K562 (cell line): ENCODE data around the gene SLC38A1. TPM values are rescaled to one million over a fixed set of nuclear protein-coding genes. Genes with fewer than 3 reads are reported as not detected.

Source experiments
- ATAC-seq: fragments of 200-7000 bp; cut with Tn5 transposase; 3 replicates; pipeline ENCODE4 v1.9.1; 2020; ENCODE audit warnings: moderate library complexity
- BruUV-seq: library from RNA; stranded (reverse); fragments of 400-500 nt; replicated peaks from 2 replicates; lab custom pipeline; 2021; lab: Mats Ljungman, UMichigan
- CTCF ChIA-PET: fragments of 300-600 bp; formaldehyde crosslinking; extraction: SDS; loops from one replicate; lab custom pipeline; 2021; ENCODE audit warnings: low intra/inter-chr PET ratio; lab: Yijun Ruan, JAX
- POLR2A ChIA-PET: fragments of 300-600, 350-650 bp; sonication (Branson Sonifier 250); formaldehyde crosslinking; extraction: SDS; loops from one replicate; lab custom pipeline; 2021; ENCODE audit warnings: antibody characterized with exemption, inconsistent platforms; lab: Yijun Ruan, JAX
- DNase-seq, 4 experiments: peaks; one replicate each; pipeline versions ENCODE4 v3.0.0 to v3.0.0-alpha.2; 2011 to 2018; ENCODE audit warnings: low spot score in 3 of 4, mixed read lengths in 3 of 4; ENCODE audit errors: extremely low read depth in 1 of 4
- FAIRE-seq: peaks from 2 replicates; lab custom pipeline; 2011; peaks lifted over from hg19 to GRCh38; lab: Jason Lieb, UNC
- H2AFZ ChIP-seq: 2 replicates; pipeline ENCODE4 v1.6.0; 2011; ENCODE audit warnings: low read depth, low read length, control low read depth, inconsistent platforms
- H3K27ac ChIP-seq: fragments of 200-600 bp; 3 replicates; pipeline ENCODE4 v1.8.0; 2011; ENCODE audit warnings: low read depth, mild to moderate bottlenecking, control low read depth, inconsistent platforms, low read length, moderate library complexity, mixed read lengths; ENCODE audit errors: extremely low read depth
- H3K27me3 ChIP-seq, 2 experiments: fragments of 300-600 bp in 1 of 2; 2 replicates in 1 of 2; 3 replicates in 1 of 2; pipeline versions ENCODE4 v1.6.0 to v1.8.0; 2011; ENCODE audit warnings: inconsistent platforms in 2 of 2, low read length in 2 of 2, mild to moderate bottlenecking in 1 of 2, mixed read lengths in 1 of 2, moderate library complexity in 1 of 2; ENCODE audit not compliant: control insufficient read depth in 2 of 2, insufficient read depth in 2 of 2
- H3K36me3 ChIP-seq: fragments of 300-600 bp; 3 replicates; pipeline ENCODE4 v1.8.0; 2011; ENCODE audit warnings: mild to moderate bottlenecking, low read length, inconsistent platforms; ENCODE audit not compliant: control insufficient read depth, insufficient read depth
- H3K4me1 ChIP-seq, 2 experiments: fragments of 200-600 bp in 1 of 2; replicated peaks in 1 of 2; 2 replicates in 1 of 2; 3 replicates in 1 of 2; pipeline versions ENCODE4 v1.5.1 to v1.8.0; 2011; ENCODE audit warnings: inconsistent platforms in 2 of 2, low read length in 2 of 2, mild to moderate bottlenecking in 1 of 2, mixed read lengths in 1 of 2, moderate library complexity in 1 of 2; ENCODE audit not compliant: control insufficient read depth in 2 of 2, insufficient read depth in 2 of 2
- H3K4me2 ChIP-seq: 2 replicates; pipeline ENCODE4 v1.6.1; 2011; ENCODE audit warnings: low read length, control low read depth, inconsistent platforms, mixed read lengths; ENCODE audit not compliant: insufficient read depth
- H3K4me3 ChIP-seq: fragments of 200-600 bp; sonication (generic), shearing (Covaris generic); 2 replicates; pipeline ENCODE4 v1.5.1; 2016; ENCODE audit warnings: control low read depth, inconsistent platforms
- H3K79me2 ChIP-seq: fragments of 200-600 bp; 3 replicates; pipeline ENCODE4 v1.8.0; 2011; ENCODE audit warnings: low read length, inconsistent platforms; ENCODE audit not compliant: control insufficient read depth, insufficient read depth
- H3K9ac ChIP-seq, 2 experiments: 2 replicates each; pipeline versions ENCODE4 v1.6.0 to v1.6.1; 2011; ENCODE audit warnings: low read depth in 2 of 2, low read length in 2 of 2, control low read depth in 1 of 2, inconsistent platforms in 1 of 2, mild to moderate bottlenecking in 1 of 2, mixed read lengths in 1 of 2; ENCODE audit not compliant: insufficient read depth in 1 of 2
- H3K9me1 ChIP-seq: one replicate; pipeline ENCODE4 v1.6.0; 2011; ENCODE audit warnings: inconsistent platforms, mild to moderate bottlenecking, low read length, moderate library complexity; ENCODE audit not compliant: control insufficient read depth, insufficient read depth
- H3K9me3 ChIP-seq: replicated peaks from 2 replicates; pipeline ENCODE4 v1.5.1; 2011; ENCODE audit warnings: low read depth, low read length, inconsistent platforms; ENCODE audit not compliant: control insufficient read depth, insufficient read depth
- H4K20me1 ChIP-seq: replicated peaks from 2 replicates; pipeline ENCODE4 v1.6.1; 2011; ENCODE audit warnings: low read length, inconsistent platforms, mixed read lengths; ENCODE audit not compliant: control insufficient read depth, insufficient read depth
- ATF1 ChIP-seq, 2 experiments: fragments of 450-650 bp in 1 of 2; IDR thresholded peaks; 2 replicates each; pipeline ENCODE4 v1.6.1; 2016; ENCODE audit warnings: missing compliant biosample characterization in 1 of 2, missing genetic modification characterization in 1 of 2
- CEBPG ChIP-seq, 3 experiments: fragments of 200-800 bp in 1 of 3; sonication (Bioruptor generic) in 1 of 3; sonication (generic) in 1 of 3; formaldehyde crosslinking in 1 of 3; IDR thresholded peaks in 2 of 3; conservative IDR thresholded peaks in 1 of 3; 2 replicates each; pipeline versions ENCODE4 v1.6.1 to v1.8.0; 2016 to 2022; ENCODE audit warnings: missing compliant biosample characterization in 2 of 3, missing genetic modification characterization in 2 of 3, mild to moderate bottlenecking in 1 of 3, missing genetic modification reagents in 1 of 3
- CREB3 ChIP-seq: fragments of 450-650 bp; conservative IDR thresholded peaks from 2 replicates; pipeline ENCODE4 v1.6.1; 2016; ENCODE audit warnings: missing genetic modification characterization, low read depth, mild to moderate bottlenecking, missing compliant biosample characterization, moderate library complexity
- DDX20 ChIP-seq: fragments of 450-650 bp; IDR thresholded peaks from 2 replicates; pipeline ENCODE4 v1.6.1; 2016; ENCODE audit warnings: missing genetic modification characterization, low read depth, mild to moderate bottlenecking, missing compliant biosample characterization, moderate library complexity
- HCFC1 ChIP-seq: IDR thresholded peaks from 2 replicates; pipeline ENCODE4 v1.6.1; 2012; ENCODE audit warnings: low read depth, low read length, improper control_type of control experiment
- HDGF ChIP-seq: fragments of 450-650 bp; IDR thresholded peaks from 2 replicates; pipeline ENCODE4 v1.6.1; 2016
- NCOR1 ChIP-seq: fragments of 450-650 bp; IDR thresholded peaks from 2 replicates; pipeline ENCODE4 v1.6.1; 2016; ENCODE audit warnings: mild to moderate bottlenecking, moderate library complexity
- PCBP1 ChIP-seq: fragments of 200-400 bp; formaldehyde crosslinking; IDR thresholded peaks from 2 replicates; pipeline ENCODE4 v1.6.1; 2018; ENCODE audit warnings: mild to moderate bottlenecking, low read depth, low read length; ENCODE audit not compliant: poor library complexity, severe bottlenecking
- PML ChIP-seq: IDR thresholded peaks from 2 replicates; pipeline ENCODE4 v1.6.1; 2012; ENCODE audit warnings: low read length, inconsistent platforms
- TCF15 ChIP-seq: fragments of 250-450 bp; sonication (Bioruptor Pico); IDR thresholded peaks from 2 replicates; pipeline ENCODE4 v1.8.0; 2022; ENCODE audit warnings: moderate library complexity, mild to moderate bottlenecking, inconsistent platforms
- ZBTB11 ChIP-seq, 3 experiments: fragments of 200-800 bp in 1 of 3; fragments of 250-450 bp in 1 of 3; fragments of 450-650 bp in 1 of 3; sonication (Bioruptor Pico) in 1 of 3; sonication (Bioruptor generic) in 1 of 3; formaldehyde crosslinking in 1 of 3; IDR thresholded peaks; 2 replicates each; pipeline versions ENCODE4 v1.6.1 to v1.8.0; 2016 to 2022; ENCODE audit warnings: mild to moderate bottlenecking in 2 of 3, missing genetic modification characterization in 2 of 3, missing compliant biosample characterization in 1 of 3, moderate library complexity in 1 of 3
- ZNF431 ChIP-seq: sonication (generic); formaldehyde crosslinking; IDR thresholded peaks from 2 replicates; pipeline ENCODE4 v1.8.0; 2022; ENCODE audit warnings: mild to moderate bottlenecking, missing genetic modification reagents
- ZNF511 ChIP-seq: sonication (generic); formaldehyde crosslinking; IDR thresholded peaks from 2 replicates; pipeline ENCODE4 v1.8.0; 2022; ENCODE audit warnings: mild to moderate bottlenecking, missing genetic modification reagents
- ZNF655 ChIP-seq: fragments of 250-450 bp; sonication (Bioruptor Pico); IDR thresholded peaks from 2 replicates; pipeline ENCODE4 v1.5.0; 2021
- in situ Hi-C: fragments of 300-500 bp; cut with MboI; formaldehyde crosslinking; loops from 4 replicates; pipeline ENCODE4 v1.15.0; 2018; ENCODE audit warnings: inconsistent platforms, mixed read lengths
- intact Hi-C: fragments of 100-400 bp; cut with micrococcal nuclease; formaldehyde crosslinking; loops from 2 replicates; pipeline ENCODE4 v1.14.2; 2022
- polyA plus RNA-seq, 8 experiments: library from polyadenylated mRNA; depleted of rRNA in 4 of 8; stranded (reverse) in 5 of 8; unstranded in 3 of 8; fragments of >200 nt; fragmentation: Nextera tagmentation in 2 of 8; fragmentation: Illumina TruSeq in 1 of 8; extraction: Ambion mirVana in 2 of 8; extraction: Trizol in 1 of 8; gene quantifications; 2 replicates each; pipeline versions ENCODE4 v1.2.1 to v1.2.3, GENCODE V29; 2011 to 2014; ENCODE audit warnings: inconsistent platforms in 1 of 8, missing spikeins in 1 of 8
- total RNA-seq, 7 experiments: library from RNA; depleted of rRNA in 6 of 7; stranded (reverse); fragments of >200 nt in 6 of 7; fragmentation: Illumina TruSeq in 2 of 7; extraction: Trizol in 2 of 7; gene quantifications; 2 replicates each; pipeline versions ENCODE4 v1.2.1 to v1.2.3, GENCODE V29; 2011 to 2021; ENCODE audit warnings: low replicate concordance in 1 of 7

SLC38A1 gene
- total and polyA plus RNA-seq, 9 of the 15 experiments (the other 6 are each of a cell fraction or from before 2014, with no cell fraction given) = 51.9 to 112 (median 75.0) TPM

- TF ChIP-seq CEBPG (CRISPR knock-in tag; IDR thresholded peaks at IDR 0.05) (no peak), CEBPG (tag; conservative IDR thresholded peaks at IDR 0.05 in 1 of 2, IDR thresholded peaks at IDR 0.05 in 1 of 2) (no peak), NCOR1 (no peak), PML (no peak), CREB3 (tag) (no peak), DDX20 (tag) (no peak), ZNF431 (no peak), ZNF511 (CRISPR knock-in tag) (no peak), PCBP1 (no peak)
Measured at GRCh38 chr12:46209170-46209569, 59.7 kb downstream of the SLC38A1 start (continued).

- Histone ChIP-seq H3K27ac (no peak overlapping the region), H3K4me1 (no peaks in the 10 kb centered on the region), H2AFZ (no peak overlapping the region), H3K9ac (no peak overlapping the region), H3K9me3 (no peaks in the 10 kb centered on the region), H3K4me3 (no peak overlapping the region), H3K9me1 (no peaks in the 10 kb centered on the region), H3K79me2 (peaks cover 8% of the 10 kb centered on the region; the same call in 1 of the 3 replicates), H3K27me3 (no peaks in the 10 kb centered on the region), H3K4me2 (no peak overlapping the region), H4K20me1 (no peaks in the 10 kb centered on the region), H3K36me3 (peaks cover 94% of the 10 kb centered on the region)
- ATAC-seq (no peak), DNase-seq (no peak), FAIRE-seq (no peak)
- in situ Hi-C loops = no loop called here
- BruUV-seq = no TSS peak
- intact Hi-C loops = no loop called here
- CTCF ChIA-PET = no interaction called here
- POLR2A ChIA-PET = interaction anchor here (0.7 to 0.9 kb wide), 2 partner anchors 8 to 58 kb away, joined by 3 read pairs; no protein-coding TSS in a partner anchor
- TF ChIP-seq ATF1 (CRISPR knock-in tag; IDR thresholded peaks at IDR 0.05) (no peak), ATF1 (tag; IDR thresholded peaks at IDR 0.05) (no peak), ZNF655 (no peak), ZBTB11 (CRISPR knock-in tag; IDR thresholded peaks at IDR 0.05) (no peak), HDGF (no peak), TCF15 (CRISPR knock-in tag) (no peak), HCFC1 (no peak), PCBP1 (no peak)
Measured at GRCh38 chr12:46208370-46208769, 60.5 kb downstream of the SLC38A1 start.
